GM12873 (cell line): ENCODE data around the gene SSH2.
A peak's percentile ranks its signal among the peaks of the same experiment; 100 is the strongest.

Experiments used
- TF ChIP-seq, protein P1 (sequence below): IDR thresholded peaks from 2 replicates; pipeline ENCODE4 v1.5.1; 2012; ENCODE audit warnings: low read depth, mild to moderate bottlenecking, moderate library complexity, low read length, control low read depth; ENCODE audit not compliant: insufficient read depth; ENCODE audit errors: missing control alignments

Gene SSH2

DNA sequence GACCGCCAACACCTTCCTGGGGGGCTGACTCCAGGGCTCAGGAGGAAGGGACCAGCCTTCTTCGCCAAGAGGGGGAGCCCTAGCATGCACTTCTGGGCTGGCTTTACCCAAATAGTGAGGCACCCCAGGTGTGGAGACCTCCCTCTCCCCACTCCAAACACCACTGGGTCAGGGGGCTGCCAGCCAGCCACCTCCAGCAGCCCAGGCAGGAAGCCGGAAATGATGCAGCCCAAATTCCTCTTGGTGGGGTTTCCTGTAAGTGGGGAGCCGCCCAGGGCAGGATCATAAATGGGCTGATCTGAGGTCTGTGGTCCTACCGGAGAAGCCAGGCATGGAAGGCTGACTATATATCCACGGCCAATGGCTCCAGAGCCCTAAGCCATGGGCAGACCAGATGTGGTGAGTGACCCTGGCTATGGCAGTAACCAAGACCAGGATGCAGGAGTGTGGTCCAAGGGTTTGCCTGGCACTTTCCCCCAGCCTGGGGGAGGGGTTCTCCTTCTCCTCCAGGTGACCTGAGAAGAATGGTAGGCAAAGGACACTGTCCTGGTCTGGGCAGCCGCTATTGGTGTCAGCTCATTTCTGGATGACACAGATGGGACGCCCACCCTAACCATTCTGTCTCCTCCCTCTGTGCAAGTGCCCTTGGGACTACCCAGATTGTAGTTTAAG is 344.8 kb downstream of the SSH2 start:
- TF ChIP-seq, protein P1, sequence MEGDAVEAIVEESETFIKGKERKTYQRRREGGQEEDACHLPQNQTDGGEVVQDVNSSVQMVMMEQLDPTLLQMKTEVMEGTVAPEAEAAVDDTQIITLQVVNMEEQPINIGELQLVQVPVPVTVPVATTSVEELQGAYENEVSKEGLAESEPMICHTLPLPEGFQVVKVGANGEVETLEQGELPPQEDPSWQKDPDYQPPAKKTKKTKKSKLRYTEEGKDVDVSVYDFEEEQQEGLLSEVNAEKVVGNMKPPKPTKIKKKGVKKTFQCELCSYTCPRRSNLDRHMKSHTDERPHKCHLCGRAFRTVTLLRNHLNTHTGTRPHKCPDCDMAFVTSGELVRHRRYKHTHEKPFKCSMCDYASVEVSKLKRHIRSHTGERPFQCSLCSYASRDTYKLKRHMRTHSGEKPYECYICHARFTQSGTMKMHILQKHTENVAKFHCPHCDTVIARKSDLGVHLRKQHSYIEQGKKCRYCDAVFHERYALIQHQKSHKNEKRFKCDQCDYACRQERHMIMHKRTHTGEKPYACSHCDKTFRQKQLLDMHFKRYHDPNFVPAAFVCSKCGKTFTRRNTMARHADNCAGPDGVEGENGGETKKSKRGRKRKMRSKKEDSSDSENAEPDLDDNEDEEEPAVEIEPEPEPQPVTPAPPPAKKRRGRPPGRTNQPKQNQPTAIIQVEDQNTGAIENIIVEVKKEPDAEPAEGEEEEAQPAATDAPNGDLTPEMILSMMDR, result peak; percentile 70

DNA sequence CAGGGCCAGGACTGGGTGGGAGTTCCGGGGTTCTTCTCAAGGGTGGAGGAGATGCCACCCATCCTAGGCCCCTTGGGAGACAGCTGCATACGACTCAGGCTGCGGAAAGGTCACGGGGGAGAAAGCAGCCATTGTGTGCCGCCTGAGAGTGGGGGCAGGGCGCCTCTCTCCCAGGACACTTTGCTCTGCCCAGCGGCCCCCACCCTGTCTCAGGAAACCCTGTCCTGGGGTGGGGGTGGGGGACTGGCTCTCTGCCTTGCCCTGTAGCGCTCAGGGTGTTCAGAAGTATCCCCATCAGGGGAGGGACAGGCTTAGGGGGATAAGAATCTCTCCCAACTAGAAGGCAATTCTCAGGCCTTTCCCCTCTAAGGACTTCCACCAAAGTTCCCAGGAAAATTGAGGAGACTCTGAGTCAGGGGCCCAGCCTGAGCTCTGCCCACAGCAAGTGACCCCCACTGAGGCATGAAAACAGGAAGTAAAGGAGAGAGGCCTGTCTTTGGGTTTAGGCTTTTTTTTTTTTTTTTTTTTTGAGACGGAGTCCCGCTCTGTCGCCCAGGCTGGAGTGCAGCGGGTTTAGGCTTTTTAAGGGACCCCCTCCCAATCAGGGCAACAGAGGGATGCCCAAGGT is 345.5 kb downstream of the SSH2 start:
- TF ChIP-seq, protein P1, result no peak

DNA sequence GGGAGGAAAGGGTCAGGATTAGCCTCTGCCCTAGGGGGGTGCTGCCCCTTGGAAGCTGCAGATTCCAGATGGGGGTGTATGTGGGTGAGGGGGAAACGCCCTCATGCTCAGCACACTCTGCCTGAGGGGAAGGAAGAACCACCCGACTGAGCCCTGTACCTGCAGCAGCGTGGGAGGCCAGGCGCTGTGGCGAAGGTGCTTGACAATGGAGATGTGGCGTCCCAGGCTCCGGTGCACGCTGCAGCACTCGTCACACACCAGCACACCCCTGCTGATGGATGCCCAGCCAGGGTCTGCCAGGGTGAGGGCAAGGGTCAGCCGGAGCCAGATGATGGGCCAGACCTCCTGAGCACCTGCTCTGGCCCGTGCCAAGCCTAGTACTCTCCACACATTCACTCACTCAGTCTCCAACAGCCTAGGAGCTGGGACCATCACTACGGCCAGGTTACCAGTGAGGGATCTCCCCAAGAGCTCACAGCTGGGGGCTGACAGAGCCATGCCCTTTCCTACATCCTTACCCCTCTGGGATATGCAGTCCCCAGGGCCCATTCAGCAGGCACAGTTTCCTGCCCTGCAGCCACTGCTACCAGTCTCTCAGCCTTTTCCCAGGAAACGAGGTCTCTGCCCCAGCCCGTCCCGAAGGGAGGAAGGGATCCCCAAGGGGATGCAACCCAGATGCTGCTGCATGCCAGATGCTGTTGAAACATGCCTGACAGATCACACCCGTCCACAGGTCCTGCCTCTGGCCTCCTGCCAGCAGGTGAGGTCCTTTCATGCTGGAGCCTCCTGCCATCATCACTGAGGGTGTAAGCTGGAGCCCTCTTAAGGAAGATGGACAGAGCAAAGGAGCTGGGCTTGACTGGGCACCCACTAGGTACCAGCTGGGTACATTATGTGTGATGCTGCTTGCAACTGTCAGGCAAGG is 346.4 kb downstream of the SSH2 start:
- TF ChIP-seq, protein P1, result no peak

DNA sequence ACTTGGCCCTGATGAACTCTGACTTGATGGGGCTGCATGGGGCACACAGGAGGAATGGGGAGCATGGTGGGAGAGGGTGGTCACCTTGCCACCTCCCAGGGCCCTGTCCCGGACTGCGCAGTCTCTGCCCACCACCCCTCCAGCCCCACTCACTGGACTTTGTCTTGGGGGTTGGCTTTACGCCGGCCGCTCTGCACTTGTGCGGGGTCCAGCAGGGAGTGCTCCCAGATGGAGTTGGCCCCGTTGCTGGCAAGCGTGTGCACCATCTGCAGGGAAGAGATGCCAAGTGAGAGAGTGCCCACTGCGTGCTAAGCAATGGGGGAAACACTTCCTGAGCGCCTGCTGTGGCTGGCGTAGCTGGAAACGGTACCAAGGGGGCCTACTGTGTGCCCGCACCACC is 347.3 kb downstream of the SSH2 start:
- TF ChIP-seq, protein P1, result no peak

DNA sequence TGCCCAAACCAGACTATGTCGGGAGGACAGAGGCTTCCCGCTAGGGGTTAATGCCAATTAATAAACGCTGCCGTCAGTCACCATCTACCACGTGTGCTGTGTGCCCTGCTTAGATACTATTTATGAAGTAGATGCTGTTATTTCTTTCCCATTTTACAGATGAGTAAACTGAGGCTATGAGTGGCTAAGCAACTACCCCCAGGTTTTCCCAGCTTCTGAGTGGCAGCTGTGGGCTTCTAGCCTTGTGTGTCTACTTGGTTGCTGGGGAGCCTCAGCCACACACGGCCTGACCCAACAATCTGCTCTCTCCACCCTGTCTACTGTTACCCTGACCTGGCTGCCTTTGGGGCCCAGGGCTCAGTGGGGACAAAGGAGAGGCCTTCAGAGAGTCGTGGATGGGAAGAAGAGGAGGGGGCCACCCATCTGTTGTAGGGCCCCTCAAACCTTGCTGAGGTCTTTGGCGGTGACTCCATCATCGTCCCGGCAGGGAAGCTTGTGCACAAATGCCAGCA is 347.7 kb downstream of the SSH2 start:
- TF ChIP-seq, protein P1, result no peak

DNA sequence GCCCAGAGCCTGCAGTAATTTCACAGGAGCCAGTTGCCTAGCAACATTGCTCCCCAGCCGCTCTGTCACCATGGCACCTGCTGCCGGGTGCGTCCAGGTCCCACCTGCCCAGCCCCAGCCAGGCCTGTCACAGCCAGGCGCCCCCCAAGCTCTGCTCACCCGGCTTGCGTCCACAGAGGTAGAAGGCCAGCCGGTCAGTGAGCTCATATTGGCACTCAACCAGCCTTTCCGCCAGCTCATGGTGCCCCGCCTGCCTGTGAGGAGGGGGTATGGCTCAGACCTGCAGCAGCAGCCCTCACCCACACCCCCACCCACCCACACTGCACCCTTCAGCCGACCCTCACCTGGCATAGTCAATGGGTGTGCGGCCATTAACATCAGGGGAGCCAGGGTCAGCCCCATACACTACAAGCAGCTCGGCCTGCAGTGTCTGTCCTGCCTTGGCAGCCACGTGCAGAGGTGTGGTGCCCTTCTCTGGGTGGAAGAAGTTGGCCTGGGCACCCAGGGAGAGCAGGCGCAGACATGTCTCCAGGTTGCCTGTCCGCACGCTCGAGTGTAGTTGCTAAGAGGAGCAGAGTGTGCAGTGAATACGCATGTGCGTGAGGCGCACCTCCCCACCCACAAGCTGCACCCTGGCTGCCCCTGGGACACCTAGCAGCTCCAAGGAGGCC is 348.3 kb downstream of the SSH2 start:
- TF ChIP-seq, protein P1, result no peak
